Measurements from ENCODE around the gene MARCKS. TPM values are rescaled to one million over a fixed set of nuclear protein-coding genes. Genes with fewer than 3 reads are reported as not detected.

MARCKS gene
- total RNA-seq, 2 experiments from 2014 or later = 0.08 to 0.11 TPM

DNA sequence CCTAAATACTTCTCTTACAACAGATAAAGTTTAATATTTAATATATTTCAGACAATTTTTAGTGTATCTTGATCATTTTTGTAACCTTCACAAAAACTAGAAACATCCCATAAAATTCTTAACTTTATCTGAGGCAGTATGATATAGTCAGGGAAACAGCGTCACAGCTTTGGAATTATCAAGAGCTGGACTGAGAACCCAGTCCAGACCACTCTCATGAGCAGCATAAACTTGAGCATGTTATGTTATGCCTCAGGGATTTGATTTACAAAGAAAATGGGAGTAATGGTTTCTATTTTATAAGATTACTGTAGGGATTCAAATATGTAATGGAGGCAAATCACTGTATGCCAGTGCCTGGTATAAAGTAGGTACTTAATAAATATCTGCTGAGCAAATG is 8.3 kb upstream of the MARCKS start:
- POLR2A ChIA-PET = no interaction called here
- CTCF ChIA-PET = no interaction called here

DNA sequence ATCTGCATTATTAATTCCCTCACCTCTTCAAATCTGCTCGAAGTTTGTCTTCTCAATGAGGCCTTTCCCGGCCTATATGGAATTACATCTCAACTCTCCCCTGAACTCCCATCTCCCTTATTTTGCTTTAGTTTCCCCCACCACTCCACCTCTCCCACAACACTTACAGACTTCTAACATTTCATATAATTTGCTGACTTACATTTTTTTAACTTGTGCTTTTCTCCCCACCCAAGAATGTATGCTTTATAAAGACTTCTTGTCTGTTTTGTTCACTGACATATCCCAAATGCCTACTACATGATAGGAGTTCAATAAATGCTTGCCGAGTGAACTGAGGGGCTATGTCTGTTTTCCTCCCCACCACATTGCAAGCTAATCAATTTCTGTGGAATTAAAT is 3.9 kb upstream of the MARCKS start:
- ChIA-PET POLR2A (no interaction called here), CTCF (no interaction called here)

DNA sequence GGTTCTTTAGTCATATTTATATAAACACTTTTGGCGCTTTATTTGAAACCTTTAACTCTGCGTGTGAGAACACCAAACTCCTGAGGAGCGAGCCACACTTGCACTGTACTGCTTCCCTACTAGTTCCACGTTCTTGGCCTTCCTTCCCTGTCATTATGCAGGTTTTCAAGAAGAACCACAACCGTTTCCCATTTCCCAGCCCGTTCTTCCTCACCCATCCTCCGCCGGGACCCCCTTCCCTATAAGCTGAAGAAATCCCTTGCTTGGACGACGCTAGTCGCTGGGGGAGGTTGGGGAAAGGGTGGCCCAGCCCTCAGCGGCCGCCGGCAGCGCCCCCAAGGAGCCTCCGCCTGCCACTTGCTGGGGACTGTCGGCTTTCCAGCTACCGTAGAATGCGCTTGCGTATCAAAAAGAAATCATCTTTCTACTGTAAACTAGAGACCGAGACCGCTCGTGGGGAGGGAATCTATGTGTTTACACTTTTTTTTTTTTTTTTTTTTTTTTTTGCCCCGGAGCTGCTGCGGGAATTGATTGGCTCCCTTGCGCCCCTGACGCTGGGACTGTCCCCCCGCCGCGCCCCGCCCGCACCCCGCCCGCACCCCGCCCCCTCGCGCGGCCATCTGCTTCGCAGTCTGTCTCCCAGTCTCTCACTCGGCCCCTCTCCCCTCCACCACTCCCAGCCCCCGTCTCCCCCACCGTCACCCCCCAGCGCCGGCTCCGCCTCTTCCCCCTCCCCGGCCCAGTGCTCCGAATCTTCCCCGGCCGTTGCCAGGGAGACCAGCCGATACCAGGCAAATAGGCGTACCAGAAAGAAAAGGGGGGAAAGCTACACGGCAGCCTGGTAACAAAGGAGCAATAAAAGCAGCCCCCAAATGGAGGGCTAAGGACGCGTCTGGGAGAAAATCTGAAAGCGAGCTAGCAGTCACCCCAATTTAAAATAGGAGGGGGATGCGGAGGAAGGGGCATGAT is 2.3 kb upstream of the MARCKS start:
- ChIA-PET POLR2A (no interaction called here), CTCF (no interaction called here)

- CTCF ChIA-PET = interaction anchor here (0.6 kb wide), 1 partner anchor 369 kb away, joined by 4 read pairs; no protein-coding TSS in a partner anchor
Observed at GRCh38 chr6:113855500-113856374, 1.4 kb upstream of the MARCKS start.

GRCh38 chr6:113856375-113856624 is 845 bp upstream of the MARCKS start:
- CTCF ChIA-PET = no interaction called here

More at GRCh38 chr6:113855500-113856374, 1.4 kb upstream of the MARCKS start:
- POLR2A ChIA-PET = no interaction called here

GRCh38 chr6:113857556-113858479 is 673 bp downstream of the MARCKS start:
- ChIA-PET CTCF (interaction anchor here (1.0 to 1.5 kb wide), 8 partner anchors 8 to 1264 kb away, joined by 3 to 5 read pairs (median 3); no protein-coding TSS in a partner anchor), POLR2A (no interaction called here)

More at GRCh38 chr6:113856375-113856624, 845 bp upstream of the MARCKS start:
- POLR2A ChIA-PET = no interaction called here

DNA sequence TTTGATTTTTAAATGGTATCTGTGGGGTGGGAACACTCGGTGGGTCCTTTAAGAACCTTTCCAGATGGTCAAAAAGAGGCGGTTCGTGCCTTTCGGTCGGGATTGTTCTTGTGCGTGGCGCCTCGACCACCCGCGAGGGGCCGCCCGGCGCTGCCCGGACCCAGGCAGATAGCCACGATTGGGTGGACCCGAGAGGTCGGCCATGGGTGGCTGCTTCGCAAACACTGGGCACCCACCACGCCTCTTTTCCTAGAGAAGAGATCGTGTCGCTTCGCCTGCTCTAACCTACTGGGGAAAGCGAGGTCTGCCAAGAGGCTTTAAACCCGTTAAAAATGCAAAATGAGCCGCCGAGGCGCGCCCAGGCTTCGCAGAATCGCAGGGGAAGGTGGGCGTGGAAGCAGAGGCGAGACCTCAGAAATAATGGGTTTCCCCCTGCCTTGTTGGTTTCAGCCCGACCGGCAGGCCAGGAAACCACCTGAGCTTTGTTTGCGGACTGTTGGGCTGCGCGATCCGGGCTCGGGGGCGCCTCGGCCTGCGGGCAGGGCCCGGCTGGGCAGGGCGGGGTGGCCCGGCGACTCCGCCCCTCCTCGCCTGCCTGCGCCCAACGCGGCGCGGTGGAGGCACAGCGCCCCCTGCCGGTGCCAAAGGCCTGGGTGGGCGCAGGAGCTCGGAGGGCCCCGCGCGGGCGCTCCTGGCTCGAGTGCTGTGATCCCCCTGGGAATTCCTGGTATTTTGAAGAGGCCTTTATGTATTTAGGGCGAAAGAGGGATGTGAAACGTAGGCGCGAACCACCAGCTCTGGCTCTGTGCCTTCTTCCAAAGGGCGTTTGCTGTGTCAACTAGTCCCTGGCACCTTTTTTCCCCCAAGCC is 1.6 kb downstream of the MARCKS start:
- CTCF ChIA-PET = interaction anchor here (0.6 to 1.5 kb wide), 11 partner anchors 9 to 1771 kb away, joined by 3 to 5 read pairs (median 3); partner anchors contain the start of genes FAM229B and TUBE1
- POLR2A ChIA-PET = no interaction called here

DNA sequence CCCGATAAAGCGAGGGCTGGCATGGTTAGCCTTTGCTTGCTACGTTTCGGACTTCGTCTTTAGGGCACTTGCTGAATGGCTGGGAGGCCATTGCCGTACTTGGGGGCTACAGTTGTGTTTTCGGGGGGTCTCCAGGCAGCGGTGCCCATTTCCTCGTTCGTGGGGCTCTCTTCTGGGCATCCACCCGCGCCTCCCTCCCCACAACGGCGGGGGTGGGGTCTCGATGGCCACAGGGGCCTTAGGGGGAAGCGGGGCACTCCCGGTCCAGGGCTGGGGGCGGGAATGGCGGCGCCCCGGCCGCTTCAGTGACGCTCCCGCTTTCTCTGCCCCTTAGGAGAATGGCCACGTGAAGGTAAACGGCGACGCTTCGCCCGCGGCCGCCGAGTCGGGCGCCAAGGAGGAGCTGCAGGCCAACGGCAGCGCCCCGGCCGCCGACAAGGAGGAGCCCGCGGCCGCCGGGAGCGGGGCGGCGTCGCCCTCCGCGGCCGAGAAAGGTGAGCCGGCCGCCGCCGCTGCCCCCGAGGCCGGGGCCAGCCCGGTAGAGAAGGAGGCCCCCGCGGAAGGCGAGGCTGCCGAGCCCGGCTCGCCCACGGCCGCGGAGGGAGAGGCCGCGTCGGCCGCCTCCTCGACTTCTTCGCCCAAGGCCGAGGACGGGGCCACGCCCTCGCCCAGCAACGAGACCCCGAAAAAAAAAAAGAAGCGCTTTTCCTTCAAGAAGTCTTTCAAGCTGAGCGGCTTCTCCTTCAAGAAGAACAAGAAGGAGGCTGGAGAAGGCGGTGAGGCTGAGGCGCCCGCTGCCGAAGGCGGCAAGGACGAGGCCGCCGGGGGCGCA is 2.4 kb downstream of the MARCKS start:
- ChIA-PET CTCF (interaction anchor here (0.6 to 1.5 kb wide), 11 partner anchors 10 to 1772 kb away, joined by 3 to 5 read pairs (median 3); partner anchors contain the start of genes FAM229B and TUBE1), POLR2A (no interaction called here)

GRCh38 chr6:113860181-113860955 is 3.2 kb downstream of the MARCKS start:
- ChIA-PET CTCF (no interaction called here), POLR2A (no interaction called here)

DNA sequence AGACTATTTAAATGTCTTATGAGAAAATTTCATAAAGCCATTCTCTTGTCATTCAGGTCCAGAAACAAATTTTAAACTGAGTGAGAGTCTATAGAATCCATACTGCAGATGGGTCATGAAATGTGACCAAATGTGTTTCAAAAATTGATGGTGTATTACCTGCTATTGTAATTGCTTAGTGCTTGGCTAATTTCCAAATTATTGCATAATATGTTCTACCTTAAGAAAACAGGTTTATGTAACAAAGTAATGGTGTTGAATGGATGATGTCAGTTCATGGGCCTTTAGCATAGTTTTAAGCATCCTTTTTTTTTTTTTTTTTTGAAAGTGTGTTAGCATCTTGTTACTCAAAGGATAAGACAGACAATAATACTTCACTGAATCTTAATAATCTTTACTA is 5.0 kb downstream of the MARCKS start:
- ChIA-PET CTCF (no interaction called here), POLR2A (no interaction called here)

GRCh38 chr6:113870917-113871316 is 13.8 kb downstream of the MARCKS start:
- ChIA-PET POLR2A (no interaction called here), CTCF (no interaction called here)

DNA sequence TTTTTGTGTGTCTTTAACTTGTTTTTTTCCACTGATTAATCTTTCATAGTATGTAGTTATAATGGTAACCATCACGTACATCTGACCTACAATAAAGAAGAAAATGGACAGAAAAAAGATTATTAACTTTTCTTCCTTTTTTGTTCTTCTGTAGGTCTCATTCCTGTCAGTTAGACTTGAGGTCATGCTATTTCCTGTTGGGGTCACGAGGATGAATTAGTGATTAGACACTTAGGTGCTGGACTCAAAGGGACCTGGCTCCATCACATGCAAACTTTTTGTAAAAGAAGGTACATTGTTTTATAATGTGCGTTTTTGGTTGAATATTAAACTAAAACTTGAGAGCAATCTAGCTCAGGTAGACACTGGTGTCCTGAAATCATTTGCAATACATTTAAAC is 14.8 kb downstream of the MARCKS start:
- CTCF ChIA-PET = no interaction called here
- POLR2A ChIA-PET = no interaction called here

- ChIA-PET POLR2A (no interaction called here), CTCF (interaction anchor here (0.6 kb wide), 1 partner anchor 78 kb away, joined by 3 read pairs; no protein-coding TSS in a partner anchor)
Observed at GRCh38 chr6:113873043-113873667, 16.0 kb downstream of the MARCKS start.

DNA sequence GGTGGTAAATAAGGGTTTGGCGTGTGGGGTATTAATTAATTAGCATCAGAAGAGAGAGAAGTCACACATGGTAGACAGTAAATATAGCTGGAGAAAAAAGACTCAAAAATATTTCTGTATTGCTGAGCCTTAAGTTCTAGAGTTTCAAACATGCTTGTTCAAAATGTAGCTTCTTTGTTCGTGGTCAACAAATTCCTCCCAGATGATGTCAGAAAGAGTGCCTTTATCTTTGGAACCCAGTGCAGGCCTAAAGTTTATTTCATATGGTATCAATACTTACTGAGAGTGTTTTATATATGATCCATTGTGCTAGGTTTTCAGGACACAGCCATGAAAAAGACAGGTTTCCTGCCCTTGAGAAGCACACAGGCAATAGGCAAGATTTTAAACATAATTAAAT is 18.3 kb downstream of the MARCKS start:
- ChIA-PET POLR2A (no interaction called here), CTCF (interaction anchor here (0.7 kb wide), 1 partner anchor 16 kb away, joined by 3 read pairs; no protein-coding TSS in a partner anchor)

- CTCF ChIA-PET = no interaction called here
- POLR2A ChIA-PET = no interaction called here
Observed at GRCh38 chr6:113876695-113877094, 19.6 kb downstream of the MARCKS start.

DNA sequence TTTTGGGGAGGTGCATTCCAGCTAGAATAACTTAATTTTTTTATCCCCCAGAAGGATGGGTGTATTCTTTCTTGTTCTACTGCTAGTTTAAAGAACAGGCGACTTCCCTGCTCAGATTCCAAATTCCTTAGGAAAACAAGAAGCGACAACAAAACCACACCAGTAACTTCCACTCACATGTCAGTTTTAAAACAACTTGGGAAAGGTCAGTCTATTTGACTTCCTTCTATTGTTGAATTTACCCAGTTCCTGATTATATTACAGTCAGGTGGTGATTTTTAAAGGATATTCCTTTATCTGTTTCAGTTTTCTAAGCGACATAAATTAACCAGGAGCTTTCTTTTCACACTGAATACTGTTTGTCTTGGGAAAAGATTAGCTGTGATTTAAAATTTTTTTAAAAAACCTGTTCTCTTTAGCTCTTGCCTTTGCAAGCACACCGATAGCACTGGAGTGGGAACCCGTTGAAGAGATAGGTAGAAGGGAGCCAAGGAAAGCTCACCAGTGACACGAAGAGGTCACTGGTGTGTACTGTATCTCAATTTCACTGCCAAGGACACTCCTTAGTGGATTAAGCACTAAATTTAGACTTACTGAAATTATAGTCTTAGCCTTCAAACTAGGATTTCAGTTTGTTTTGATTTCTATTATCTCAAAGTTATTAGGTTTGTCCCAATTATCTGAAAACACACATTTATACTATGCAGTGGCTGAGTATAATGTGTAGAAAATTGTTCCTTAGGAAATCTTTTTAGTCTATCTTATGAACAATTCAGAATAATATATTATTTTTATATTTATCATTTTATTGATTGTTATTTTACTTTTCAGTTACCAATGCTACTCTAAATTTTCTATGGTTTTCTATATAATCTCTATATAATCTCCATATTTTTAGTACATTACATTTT is 22.3 kb downstream of the MARCKS start:
- ChIA-PET POLR2A (no interaction called here), CTCF (no interaction called here)
